Mesendoderm (in vitro differentiated cells): ENCODE measurements around the gene CENPP.

Experiments used
- DNase-seq: peaks from one replicate; pipeline ENCODE4 v3.0.0; 2013
- H2AK5ac ChIP-seq: 2 replicates; pipeline ENCODE4 v1.6.1; 2013; ENCODE audit warnings: low read length, inconsistent platforms
- H2BK120ac ChIP-seq: 2 replicates; pipeline ENCODE4 v1.6.1; 2013; ENCODE audit warnings: low read depth, mild to moderate bottlenecking, low read length, moderate library complexity, mixed read lengths
- H2BK15ac ChIP-seq: replicated peaks from 2 replicates; pipeline ENCODE4 v1.6.1; 2013; ENCODE audit warnings: low read depth, mild to moderate bottlenecking, moderate library complexity
- H2BK5ac ChIP-seq: 2 replicates; pipeline ENCODE4 v1.6.1; 2013; ENCODE audit warnings: low read length, inconsistent platforms
- H3K18ac ChIP-seq: 2 replicates; pipeline ENCODE4 v1.6.1; 2013; ENCODE audit warnings: mild to moderate bottlenecking, low read length, mixed read lengths
- H3K23ac ChIP-seq: one replicate; pipeline ENCODE4 v1.6.1; 2013; ENCODE audit warnings: low read length
- H3K27ac ChIP-seq: 2 replicates; pipeline ENCODE4 v1.5.1; 2013; ENCODE audit warnings: low read depth, mild to moderate bottlenecking, inconsistent platforms, low read length, moderate library complexity
- H3K27me3 ChIP-seq: 2 replicates; pipeline ENCODE4 v1.6.1; 2013; ENCODE audit warnings: low read length, control low read depth, mild to moderate bottlenecking, inconsistent platforms; ENCODE audit not compliant: insufficient read depth, poor library complexity
- H3K36me3 ChIP-seq: 2 replicates; pipeline ENCODE4 v1.6.1; 2013; ENCODE audit warnings: low read length, inconsistent platforms; ENCODE audit not compliant: control insufficient read depth, insufficient read depth
- H3K4ac ChIP-seq: one replicate; pipeline ENCODE4 v1.6.1; 2013; ENCODE audit warnings: low read depth, mild to moderate bottlenecking, low read length, moderate library complexity
- H3K4me1 ChIP-seq: 2 replicates; pipeline ENCODE4 v1.6.1; 2013; ENCODE audit warnings: low read depth, low read length, inconsistent platforms; ENCODE audit not compliant: control insufficient read depth
- H3K4me2 ChIP-seq: 2 replicates; pipeline ENCODE4 v1.6.1; 2013; ENCODE audit warnings: low read length
- H3K4me3 ChIP-seq: 2 replicates; pipeline ENCODE4 v1.5.1; 2013; ENCODE audit warnings: mild to moderate bottlenecking, low read length
- H3K56ac ChIP-seq: one replicate; pipeline ENCODE4 v1.6.1; 2013; ENCODE audit warnings: low read length
- H3K79me1 ChIP-seq: 2 replicates; pipeline ENCODE4 v1.6.1; 2013; ENCODE audit warnings: low read length, inconsistent platforms
- H3K79me2 ChIP-seq: 2 replicates; pipeline ENCODE4 v1.6.1; 2013; ENCODE audit warnings: mild to moderate bottlenecking, low read length; ENCODE audit not compliant: control insufficient read depth, insufficient read depth
- H3K9ac ChIP-seq: 2 replicates; pipeline ENCODE4 v1.6.1; 2013; ENCODE audit warnings: low read length, inconsistent platforms
- H4K5ac ChIP-seq: one replicate; pipeline ENCODE4 v1.6.1; 2013; ENCODE audit warnings: low read length
- H4K8ac ChIP-seq: one replicate; pipeline ENCODE4 v1.6.1; 2013; ENCODE audit warnings: low read depth, mild to moderate bottlenecking, control low read depth, low read length, moderate library complexity
- WGBS: extraction: QIAGEN DNeasy Blood & Tissue Kit; methylation state at CpG from one replicate; pipeline ENCODE4 v1.1.7; 2013; ENCODE audit warnings: low lambda C conversion rate, missing lambda C conversion rate; ENCODE audit not compliant: insufficient coverage; ENCODE audit errors: extremely low coverage; 5-methylcytosine and 5-hydroxymethylcytosine counted together

CENPP gene

GRCh38 chr9:92663951-92664350, 338.2 kb downstream of the CENPP start:
- Histone ChIP-seq H2BK15ac (no peak overlapping the region), H3K4ac (no peak overlapping the region), H3K56ac (no peak overlapping the region), H3K79me1 (peaks cover 36% of the 10 kb centered on the region), H3K27me3 (no peaks in the 10 kb centered on the region), H3K79me2 (peaks cover 41% of the 10 kb centered on the region), H4K8ac (no peak overlapping the region), H3K27ac (no peak overlapping the region), H2BK120ac (no peak overlapping the region), H3K23ac (no peak overlapping the region), H2BK5ac (no peak overlapping the region), H4K5ac (no peak overlapping the region), H3K9ac (no peak overlapping the region), H3K36me3 (no peaks in the 10 kb centered on the region), H3K4me2 (no peak overlapping the region), H3K4me3 (no peak overlapping the region), H2AK5ac (no peak overlapping the region), H3K4me1 (peaks cover 3% of the 10 kb centered on the region), H3K18ac (no peak overlapping the region)
- WGBS = no CpG with 5 or more reads among the region's 10 CpGs
- no peak for DNase-seq

- peak; percentile 45 for DNase-seq
- Histone ChIP-seq H3K4ac (no peak overlapping the region), H3K18ac (no peak overlapping the region), H4K8ac (no peak overlapping the region), H3K27ac (no peak overlapping the region), H2BK15ac (no peak overlapping the region), H2BK120ac (no peak overlapping the region), H4K5ac (no peak overlapping the region), H3K79me2 (peaks cover 45% of the 10 kb centered on the region), H2AK5ac (no peak overlapping the region), H3K79me1 (peaks cover 41% of the 10 kb centered on the region), H3K27me3 (no peaks in the 10 kb centered on the region), H3K4me3 (no peak overlapping the region), H3K23ac (no peak overlapping the region), H2BK5ac (no peak overlapping the region), H3K36me3 (no peaks in the 10 kb centered on the region), H3K56ac (no peak overlapping the region), H3K9ac (no peak overlapping the region), H3K4me2 (no peak overlapping the region), H3K4me1 (peaks cover 3% of the 10 kb centered on the region)
- no CpG with 5 or more reads among the region's 13 CpGs for whole genome bisulfite sequencing
These were observed 338.8 kb downstream of the CENPP start for GRCh38 chr9:92664394-92665152.

- no peaks in the 10 kb centered on the region for H3K36me3 ChIP-seq
- H3K23ac ChIP-seq = no peak overlapping the region
- no peak overlapping the region for H3K56ac ChIP-seq
- H3K4me2 ChIP-seq = no peak overlapping the region
- peaks cover 39% of the 10 kb centered on the region for H3K79me1 ChIP-seq
- H3K27me3 ChIP-seq = no peaks in the 10 kb centered on the region
- DNase-seq = no peak
- H3K4me3 ChIP-seq = no peak overlapping the region
- no peak overlapping the region for H3K18ac ChIP-seq
- H2AK5ac ChIP-seq = no peak overlapping the region
- H3K79me2 ChIP-seq = peaks cover 45% of the 10 kb centered on the region
- H4K5ac ChIP-seq = no peak overlapping the region
- H3K9ac ChIP-seq = no peak overlapping the region
- H3K4ac ChIP-seq = no peak overlapping the region
- no peak overlapping the region for H2BK5ac ChIP-seq
- H3K4me1 ChIP-seq = peaks cover 3% of the 10 kb centered on the region
- no peak overlapping the region for H2BK15ac ChIP-seq
- no CpG with 5 or more reads among the region's 3 CpGs for WGBS
- H3K27ac ChIP-seq = no peak overlapping the region
- no peak overlapping the region for H4K8ac ChIP-seq
- H2BK120ac ChIP-seq = no peak overlapping the region
These were observed 340.1 kb downstream of the CENPP start for GRCh38 chr9:92665836-92666235.

GRCh38 chr9:92666236-92666635, 340.5 kb downstream of the CENPP start:
- Histone ChIP-seq H3K27me3 (no peaks in the 10 kb centered on the region), H2AK5ac (no peak overlapping the region), H2BK15ac (no peak overlapping the region), H4K5ac (no peak overlapping the region), H3K4me3 (no peak overlapping the region), H3K9ac (no peak overlapping the region), H3K79me2 (peaks cover 43% of the 10 kb centered on the region), H2BK120ac (no peak overlapping the region), H3K4ac (no peak overlapping the region), H3K56ac (no peak overlapping the region), H3K27ac (no peak overlapping the region), H3K23ac (no peak overlapping the region), H3K36me3 (no peaks in the 10 kb centered on the region), H3K4me2 (no peak overlapping the region), H4K8ac (no peak overlapping the region), H3K79me1 (peaks cover 36% of the 10 kb centered on the region), H2BK5ac (no peak overlapping the region), H3K4me1 (peaks cover 3% of the 10 kb centered on the region), H3K18ac (no peak overlapping the region)
- no CpG with 5 or more reads among the region's 6 CpGs for WGBS
- no peak for DNase-seq

- Histone ChIP-seq H3K23ac (no peak overlapping the region), H3K4me3 (no peak overlapping the region), H2BK15ac (no peak overlapping the region), H3K27me3 (no peaks in the 10 kb centered on the region), H3K79me1 (peaks cover 32% of the 10 kb centered on the region), H3K4me2 (no peak overlapping the region), H3K4me1 (peaks cover 3% of the 10 kb centered on the region), H3K27ac (no peak overlapping the region), H3K4ac (no peak overlapping the region), H2AK5ac (no peak overlapping the region), H2BK5ac (no peak overlapping the region), H3K36me3 (no peaks in the 10 kb centered on the region), H3K18ac (no peak overlapping the region), H4K5ac (no peak overlapping the region), H3K9ac (no peak overlapping the region), H2BK120ac (no peak overlapping the region), H3K79me2 (peaks cover 37% of the 10 kb centered on the region), H3K56ac (no peak overlapping the region), H4K8ac (no peak overlapping the region)
- DNase-seq = no peak
- WGBS = no CpG with 5 or more reads among the region's 8 CpGs
These were observed 341.3 kb downstream of the CENPP start for GRCh38 chr9:92666912-92667532.
